Type B pancreatic cell (in vitro differentiated cells): ENCODE data around the gene CEP20. TPM values are rescaled to one million over a fixed set of nuclear protein-coding genes. Genes with fewer than 3 reads are reported as not detected.
"Not testable (repeated sequence)": the region's sequence is repeated elsewhere in the genome, so short reads cannot be mapped to it uniquely, and the experiment has no call there.

ENCODE experiments used
- DNase-seq: peaks from one replicate; pipeline ENCODE4 v3.0.0; 2021; ENCODE audit warnings: mixed read lengths; ENCODE audit not compliant: unreplicated experiment; ENCODE audit errors: extremely low spot score
- H3K27ac Mint-ChIP-seq: 2 replicates; pipeline ENCODE4 v1.8.0; 2021; ENCODE audit warnings: mild to moderate bottlenecking, mixed read lengths
- H3K27me3 Mint-ChIP-seq: 2 replicates; pipeline ENCODE4 v1.8.0; 2021; ENCODE audit warnings: mixed read lengths
- H3K36me3 Mint-ChIP-seq: 2 replicates; pipeline ENCODE4 v1.8.0; 2021; ENCODE audit warnings: mixed read lengths
- H3K4me1 Mint-ChIP-seq: one replicate; pipeline ENCODE4 v1.8.0; 2021; ENCODE audit warnings: mixed read lengths; ENCODE audit not compliant: unreplicated experiment
- H3K4me3 Mint-ChIP-seq: 2 replicates; pipeline ENCODE4 v1.8.0; 2021; ENCODE audit warnings: mild to moderate bottlenecking, mixed read lengths
- H3K9me3 Mint-ChIP-seq: 2 replicates; pipeline ENCODE4 v1.8.0; 2021; ENCODE audit warnings: mixed read lengths
- CTCF ChIP-seq: fragments of 200-600 bp; sonication (generic); conservative IDR thresholded peaks from 2 replicates; pipeline ENCODE4 v1.5.0; 2021; ENCODE audit warnings: antibody characterized with exemption, mild to moderate bottlenecking
- total RNA-seq: library from RNA; stranded (reverse); gene quantifications from 2 replicates; pipeline ENCODE4 v1.2.1, GENCODE V29; 2021; ENCODE audit warnings: low replicate concordance

Gene CEP20
- total RNA-seq, 1 donor from 2014 or later: 25.4 TPM

GRCh38 chr16:15846510-15846909 lies 41.9 kb downstream of the CEP20 start:
- H3K9me3 Mint-ChIP-seq: no peaks in the 10 kb centered on the region
- H3K36me3 Mint-ChIP-seq: no peaks in the 10 kb centered on the region
- no peak for DNase-seq
- no peak overlapping the region for H3K4me3 Mint-ChIP-seq
- peaks cover 30% of the 10 kb centered on the region for H3K27me3 Mint-ChIP-seq
- H3K4me1 Mint-ChIP-seq: no peaks in the 10 kb centered on the region
- no peak overlapping the region for H3K27ac Mint-ChIP-seq
- TF ChIP-seq CTCF: no peak

DNA sequence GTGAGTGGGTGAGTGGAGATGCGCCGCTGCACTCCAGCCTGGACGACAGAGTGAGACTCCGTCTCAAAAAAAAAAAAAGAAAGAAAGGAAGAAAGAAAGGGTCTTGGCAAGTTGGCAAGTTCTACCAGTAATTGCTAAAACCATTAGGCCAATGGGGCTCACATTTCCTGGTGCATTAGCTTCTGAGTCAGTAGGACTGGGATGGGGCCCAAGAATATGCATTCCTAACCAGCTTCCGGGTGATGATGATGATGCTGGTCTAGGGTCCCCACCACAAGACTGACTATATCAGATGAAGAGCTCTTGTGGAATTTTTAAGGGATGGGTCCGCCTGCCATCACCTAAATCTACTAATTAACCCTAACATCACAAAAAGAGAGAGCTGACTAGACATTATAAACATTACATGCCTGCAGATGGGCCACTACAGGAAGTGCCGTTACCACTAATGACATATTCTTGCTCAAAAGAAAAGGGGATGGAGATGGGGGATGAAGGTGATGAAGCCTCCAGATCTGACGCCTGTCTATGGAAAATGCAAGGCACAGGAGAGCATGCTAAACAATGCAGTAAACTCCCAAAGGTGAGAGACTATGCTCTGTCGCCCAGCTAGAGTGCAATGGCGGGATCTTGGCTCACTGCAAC lies 44.6 kb downstream of the CEP20 start:
- DNase-seq: no peak

GRCh38 chr16:15839204-15839603 lies 49.2 kb downstream of the CEP20 start:
- H3K9me3 Mint-ChIP-seq, H3K27me3 Mint-ChIP-seq, DNase-seq, H3K27ac Mint-ChIP-seq, H3K4me1 Mint-ChIP-seq, H3K4me3 Mint-ChIP-seq, H3K36me3 Mint-ChIP-seq: not testable (repeated sequence)

More for the DNA sequence above, 44.6 kb downstream of the CEP20 start:
- Mint-ChIP-seq H3K4me3 (no peak overlapping the region), H3K36me3 (no peaks in the 10 kb centered on the region), H3K27me3 (peaks cover 24% of the 10 kb centered on the region), H3K27ac (no peak overlapping the region), H3K9me3 (no peaks in the 10 kb centered on the region), H3K4me1 (no peaks in the 10 kb centered on the region)
- no peak for TF ChIP-seq CTCF

- Mint-ChIP-seq H3K27me3 (peaks cover 6% of the 10 kb centered on the region), H3K4me3 (no peak overlapping the region)
These were observed 50.6 kb downstream of the CEP20 start for GRCh38 chr16:15837761-15838160.

DNA sequence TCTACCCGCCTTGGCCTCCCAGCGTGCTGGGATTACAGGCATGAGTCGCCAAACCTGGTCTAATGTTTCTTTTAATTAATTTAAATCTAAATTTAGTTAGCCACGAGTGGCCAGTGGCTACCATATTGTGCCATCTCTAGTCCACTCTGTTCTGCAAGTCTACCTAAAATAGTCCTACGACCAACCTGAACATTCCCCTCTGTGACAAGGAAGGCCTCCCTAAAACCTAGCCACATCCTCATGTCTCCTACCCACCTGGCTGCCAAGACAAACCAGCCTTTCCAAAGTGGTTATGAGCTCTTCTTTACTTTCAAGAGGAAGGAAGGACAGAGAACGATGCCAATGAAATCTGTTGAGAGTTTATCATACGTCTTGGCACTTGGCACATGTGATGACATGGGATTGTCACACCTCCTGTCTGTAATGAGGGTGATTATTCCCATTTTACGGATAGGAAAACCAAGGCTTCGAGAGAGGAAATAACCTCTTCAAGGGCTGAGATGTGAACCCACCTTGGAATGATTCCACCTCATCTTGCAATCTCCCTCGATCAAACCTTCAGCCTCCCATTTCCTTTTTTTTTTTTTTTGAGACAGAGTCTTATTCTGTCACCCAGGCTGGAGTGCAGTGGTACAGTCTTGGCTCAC lies 51.3 kb downstream of the CEP20 start:
- H3K4me1 Mint-ChIP-seq: no peaks in the 10 kb centered on the region
- no peak overlapping the region for H3K4me3 Mint-ChIP-seq
- peaks cover 6% of the 10 kb centered on the region for H3K27me3 Mint-ChIP-seq
- no peaks in the 10 kb centered on the region for H3K36me3 Mint-ChIP-seq
- no peaks in the 10 kb centered on the region for H3K9me3 Mint-ChIP-seq
- no peak for DNase-seq
- H3K27ac Mint-ChIP-seq: no peak overlapping the region
- no peak for TF ChIP-seq CTCF

More at GRCh38 chr16:15837761-15838160, 50.6 kb downstream of the CEP20 start:
- Mint-ChIP-seq H3K27ac (no peak overlapping the region), H3K9me3 (no peaks in the 10 kb centered on the region), H3K4me1 (no peaks in the 10 kb centered on the region), H3K36me3 (no peaks in the 10 kb centered on the region)
- no peak for TF ChIP-seq CTCF
- DNase-seq: no peak

DNA sequence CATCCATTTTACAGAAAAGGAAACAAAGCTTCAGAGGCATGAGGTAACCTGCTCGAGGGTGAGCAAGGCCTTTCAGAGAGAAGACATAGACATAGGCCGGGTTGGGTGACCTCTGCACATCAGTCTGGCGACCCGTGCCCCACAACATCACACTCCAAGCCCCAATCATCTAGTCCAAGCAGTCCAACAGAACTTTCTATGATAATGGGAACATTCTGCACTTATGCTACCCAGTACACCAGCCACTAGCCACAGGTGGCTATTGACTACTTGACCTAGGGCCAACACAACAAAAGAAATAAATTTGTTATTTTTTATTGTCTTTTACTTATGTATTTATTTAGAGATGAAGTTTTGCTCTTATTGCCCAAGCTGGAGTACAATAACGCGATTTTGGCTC lies 52.3 kb downstream of the CEP20 start:
- H3K27me3 Mint-ChIP-seq: peaks cover 3% of the 10 kb centered on the region
- no peaks in the 10 kb centered on the region for H3K9me3 Mint-ChIP-seq
- no peaks in the 10 kb centered on the region for H3K4me1 Mint-ChIP-seq
- no peak overlapping the region for H3K27ac Mint-ChIP-seq
- no peak for TF ChIP-seq CTCF
- H3K36me3 Mint-ChIP-seq: no peaks in the 10 kb centered on the region
- H3K4me3 Mint-ChIP-seq: no peak overlapping the region
- DNase-seq: no peak
